ENCODE measurements around the gene SEMA3B. TPM values are rescaled to one million over a fixed set of nuclear protein-coding genes. Genes with fewer than 3 reads are reported as not detected.
A peak's percentile ranks its signal among the peaks of the same experiment; 100 is the strongest.
"Not testable (repeated sequence)": the region's sequence is repeated elsewhere in the genome, so short reads cannot be mapped to it uniquely, and the experiment has no call there.

Gene SEMA3B
- total RNA-seq, 1 donor from 2014 or later, result 179 TPM

GRCh38 chr3:50222169-50222528 is 46.8 kb upstream of the SEMA3B start:
- Mint-ChIP-seq H3K9me3 (no peaks in the 10 kb centered on the region), H3K4me1 (peaks cover 10% of the 10 kb centered on the region), H3K36me3 (no peaks in the 10 kb centered on the region), H3K4me3 (no peak overlapping the region), H3K27me3 (ENCODE audit: low read depth) (peaks cover 10% of the 10 kb centered on the region), H3K27ac (no peak overlapping the region)
- no peak for DNase-seq (ENCODE audit: low spot score in 2 of 2, unreplicated experiment in 2 of 2)
- no peak for TF ChIP-seq CTCF (IDR thresholded peaks at IDR 0.05; ENCODE audit: unreplicated experiment)

DNA sequence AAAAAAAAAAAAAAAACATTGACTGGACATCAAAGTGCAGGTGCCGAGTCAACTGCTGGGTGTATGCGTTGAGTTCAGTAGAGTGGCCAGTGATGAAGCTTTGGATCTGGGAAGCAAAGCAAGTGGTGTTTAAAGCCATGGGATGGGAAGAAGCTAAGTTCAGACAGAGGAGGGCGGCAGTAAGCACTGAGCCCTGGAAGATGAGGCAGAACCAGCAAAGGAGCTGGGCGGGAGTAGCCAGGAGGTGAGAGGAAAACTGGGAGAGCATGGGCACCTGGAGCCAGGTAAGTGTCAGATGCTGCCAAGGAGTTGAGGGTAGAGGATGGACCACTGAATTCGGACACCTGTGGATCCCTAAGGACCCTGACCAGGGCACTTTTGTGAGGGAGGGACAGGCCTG is 44.3 kb upstream of the SEMA3B start:
- Mint-ChIP-seq H3K36me3 (no peaks in the 10 kb centered on the region), H3K9me3 (no peaks in the 10 kb centered on the region), H3K4me3 (no peak overlapping the region), H3K27me3 (ENCODE audit: low read depth) (peaks cover 10% of the 10 kb centered on the region), H3K27ac (no peak overlapping the region), H3K4me1 (peaks cover 23% of the 10 kb centered on the region)
- no peak for DNase-seq (ENCODE audit: low spot score in 2 of 2, unreplicated experiment in 2 of 2)
- TF ChIP-seq CTCF (IDR thresholded peaks at IDR 0.05; ENCODE audit: unreplicated experiment), result no peak

GRCh38 chr3:50226888-50227389 is 42.0 kb upstream of the SEMA3B start:
- H3K27me3 Mint-ChIP-seq (ENCODE audit: low read depth), result peaks cover 10% of the 10 kb centered on the region
- DNase-seq (ENCODE audit: low spot score in 2 of 2, unreplicated experiment in 2 of 2), result peak in 1 of 2 experiments; percentile 68
- peak overlapping the region; percentile 78 for H3K4me3 Mint-ChIP-seq
- H3K36me3 Mint-ChIP-seq, result no peaks in the 10 kb centered on the region
- H3K27ac Mint-ChIP-seq, result peak overlapping the region; percentile 79
- H3K9me3 Mint-ChIP-seq, result no peaks in the 10 kb centered on the region
- H3K4me1 Mint-ChIP-seq, result peaks cover 24% of the 10 kb centered on the region
- TF ChIP-seq CTCF (IDR thresholded peaks at IDR 0.05; ENCODE audit: unreplicated experiment), result no peak

GRCh38 chr3:50227390-50228183 is 41.4 kb upstream of the SEMA3B start:
- Mint-ChIP-seq H3K4me3 (peak overlapping the region; percentile 89), H3K36me3 (no peaks in the 10 kb centered on the region), H3K9me3 (no peaks in the 10 kb centered on the region), H3K4me1 (peaks cover 24% of the 10 kb centered on the region), H3K27me3 (ENCODE audit: low read depth) (peaks cover 10% of the 10 kb centered on the region), H3K27ac (peak overlapping the region; percentile 95)
- DNase-seq (ENCODE audit: low spot score in 2 of 2, unreplicated experiment in 2 of 2), result peak; percentile 86 to 94
- peak; percentile 77 for TF ChIP-seq CTCF (IDR thresholded peaks at IDR 0.05; ENCODE audit: unreplicated experiment)

GRCh38 chr3:50228184-50228763 is 40.7 kb upstream of the SEMA3B start:
- not testable (repeated sequence) for H3K9me3 Mint-ChIP-seq; H3K27me3 Mint-ChIP-seq (ENCODE audit: low read depth); DNase-seq (ENCODE audit: low spot score in 2 of 2, unreplicated experiment in 2 of 2); H3K36me3 Mint-ChIP-seq
- Mint-ChIP-seq H3K27ac (peak overlapping the region; percentile 95), H3K4me1 (peaks cover 30% of the 10 kb centered on the region), H3K4me3 (peak overlapping the region; percentile 89)

GRCh38 chr3:50229490-50229889 is 39.5 kb upstream of the SEMA3B start:
- H3K9me3 Mint-ChIP-seq, result no peaks in the 10 kb centered on the region
- peaks cover 33% of the 10 kb centered on the region for H3K4me1 Mint-ChIP-seq

More at GRCh38 chr3:50229490-50229889, 39.5 kb upstream of the SEMA3B start:
- no peak for TF ChIP-seq CTCF (IDR thresholded peaks at IDR 0.05; ENCODE audit: unreplicated experiment)
- Mint-ChIP-seq H3K27me3 (ENCODE audit: low read depth) (peaks cover 7% of the 10 kb centered on the region), H3K36me3 (no peaks in the 10 kb centered on the region), H3K27ac (no peak overlapping the region), H3K4me3 (no peak overlapping the region)
- no peak for DNase-seq (ENCODE audit: low spot score in 2 of 2, unreplicated experiment in 2 of 2)

Measured in mesothelial cell of epicardium (in vitro differentiated cells).